ENCODE data around the gene ZCCHC8. TPM values are rescaled to one million over a fixed set of nuclear protein-coding genes. Genes with fewer than 3 reads are reported as not detected.
A peak's percentile ranks its signal among the peaks of the same experiment; 100 is the strongest.
"Not testable (repeated sequence)": the region's sequence is repeated elsewhere in the genome, so short reads cannot be mapped to it uniquely, and the experiment has no call there.

Gene ZCCHC8
- total and polyA plus RNA-seq, 2 donors (not counting 1 experiment from before 2014, with no cell fraction given), result 10.9 to 23.8 TPM

GRCh38 chr12:122516544-122517361 lies 16.0 kb upstream of the ZCCHC8 start:
- no peak for DNase-seq (ENCODE audit: low read depth in 2 of 2)
- no peaks in the 10 kb centered on the region for H4K20me1 ChIP-seq (ENCODE audit: control insufficient read depth, extremely low read depth, insufficient read depth, low read length)
- no peak overlapping the region for H3K4me2 ChIP-seq (ENCODE audit: extremely low read depth, insufficient read depth, low read length)
- H3K27ac ChIP-seq (ENCODE audit: insufficient read depth, low read length), result peak overlapping the region; percentile 25
- no peak overlapping the region for H2AFZ ChIP-seq (ENCODE audit: low read length)
- no peaks in the 10 kb centered on the region for H3K9me3 ChIP-seq (ENCODE audit: control insufficient read depth, insufficient read depth, low read depth, low read length)
- no peak overlapping the region for H3K4me3 ChIP-seq (replicated peaks in 1 of 4; ENCODE audit: control extremely low read depth in 1 of 4, insufficient read depth in 1 of 4, low read depth in 3 of 4, low read length in 4 of 4)
- TF ChIP-seq CTCF (conservative IDR thresholded peaks at IDR 0.05 in 1 of 2, IDR thresholded peaks at IDR 0.05 in 1 of 2; ENCODE audit: low read depth in 1 of 2, low read length in 2 of 2) (no peak), EZH2 (IDR thresholded peaks at IDR 0.05; ENCODE audit: low read length, missing control alignments) (no peak)
- H3K9ac ChIP-seq (ENCODE audit: insufficient read depth, low read length), result no peak overlapping the region
- no peaks in the 10 kb centered on the region for H3K27me3 ChIP-seq (ENCODE audit: control insufficient read depth, insufficient read depth, low read length)
- H3K36me3 ChIP-seq (ENCODE audit: control insufficient read depth, insufficient read depth, low read length), result peaks cover 29% of the 10 kb centered on the region
- peaks cover 74% of the 10 kb centered on the region for H3K79me2 ChIP-seq (ENCODE audit: control insufficient read depth, insufficient read depth, low read length)
- peaks cover 5% of the 10 kb centered on the region for H3K4me1 ChIP-seq (ENCODE audit: control insufficient read depth, extremely low read depth, insufficient read depth, low read length)

- no peak for TF ChIP-seq EZH2 (IDR thresholded peaks at IDR 0.05; ENCODE audit: low read length, missing control alignments)
- TF ChIP-seq CTCF (conservative IDR thresholded peaks at IDR 0.05 in 1 of 2, IDR thresholded peaks at IDR 0.05 in 1 of 2; ENCODE audit: low read depth in 1 of 2, low read length in 2 of 2), result no peak
- no peak overlapping the region for H3K27ac ChIP-seq (ENCODE audit: insufficient read depth, low read length)
- H3K9me3 ChIP-seq (ENCODE audit: control insufficient read depth, insufficient read depth, low read depth, low read length), result no peaks in the 10 kb centered on the region
- no peaks in the 10 kb centered on the region for H4K20me1 ChIP-seq (ENCODE audit: control insufficient read depth, extremely low read depth, insufficient read depth, low read length)
- no peak overlapping the region for H3K4me3 ChIP-seq (replicated peaks in 1 of 4; ENCODE audit: control extremely low read depth in 1 of 4, insufficient read depth in 1 of 4, low read depth in 3 of 4, low read length in 4 of 4)
- no peak overlapping the region for H2AFZ ChIP-seq (ENCODE audit: low read length)
- peaks cover 64% of the 10 kb centered on the region for H3K79me2 ChIP-seq (ENCODE audit: control insufficient read depth, insufficient read depth, low read length)
- DNase-seq (ENCODE audit: low read depth in 2 of 2), result no peak
- no peak overlapping the region for H3K9ac ChIP-seq (ENCODE audit: insufficient read depth, low read length)
- H3K4me2 ChIP-seq (ENCODE audit: extremely low read depth, insufficient read depth, low read length), result no peak overlapping the region
- H3K27me3 ChIP-seq (ENCODE audit: control insufficient read depth, insufficient read depth, low read length), result no peaks in the 10 kb centered on the region
- H3K4me1 ChIP-seq (ENCODE audit: control insufficient read depth, extremely low read depth, insufficient read depth, low read length), result peaks cover 5% of the 10 kb centered on the region
- H3K36me3 ChIP-seq (ENCODE audit: control insufficient read depth, insufficient read depth, low read length), result peaks cover 24% of the 10 kb centered on the region
These were observed 14.5 kb upstream of the ZCCHC8 start for GRCh38 chr12:122515275-122515674.

- H3K27ac ChIP-seq (ENCODE audit: insufficient read depth, low read length), result no peak overlapping the region
These were observed 12.9 kb upstream of the ZCCHC8 start for GRCh38 chr12:122513660-122514059.

GRCh38 chr12:122513028-122513427 lies 12.3 kb upstream of the ZCCHC8 start:
- peaks cover 49% of the 10 kb centered on the region for H3K79me2 ChIP-seq (ENCODE audit: control insufficient read depth, insufficient read depth, low read length)
- not testable (repeated sequence) for H4K20me1 ChIP-seq (ENCODE audit: control insufficient read depth, extremely low read depth, insufficient read depth, low read length); H3K27ac ChIP-seq (ENCODE audit: insufficient read depth, low read length)

More at GRCh38 chr12:122513660-122514059, 12.9 kb upstream of the ZCCHC8 start:
- Histone ChIP-seq H3K4me1 (ENCODE audit: control insufficient read depth, extremely low read depth, insufficient read depth, low read length) (peaks cover 3% of the 10 kb centered on the region), H3K79me2 (ENCODE audit: control insufficient read depth, insufficient read depth, low read length) (peaks cover 53% of the 10 kb centered on the region), H3K9me3 (ENCODE audit: control insufficient read depth, insufficient read depth, low read depth, low read length) (no peaks in the 10 kb centered on the region), H2AFZ (ENCODE audit: low read length) (no peak overlapping the region), H3K36me3 (ENCODE audit: control insufficient read depth, insufficient read depth, low read length) (peaks cover 26% of the 10 kb centered on the region), H4K20me1 (ENCODE audit: control insufficient read depth, extremely low read depth, insufficient read depth, low read length) (no peaks in the 10 kb centered on the region), H3K27me3 (ENCODE audit: control insufficient read depth, insufficient read depth, low read length) (no peaks in the 10 kb centered on the region), H3K4me2 (ENCODE audit: extremely low read depth, insufficient read depth, low read length) (no peak overlapping the region), H3K4me3 (replicated peaks in 1 of 4; ENCODE audit: control extremely low read depth in 1 of 4, insufficient read depth in 1 of 4, low read depth in 3 of 4, low read length in 4 of 4) (no peak overlapping the region), H3K9ac (ENCODE audit: insufficient read depth, low read length) (no peak overlapping the region)
- DNase-seq (ENCODE audit: low read depth in 2 of 2), result no peak
- TF ChIP-seq CTCF (conservative IDR thresholded peaks at IDR 0.05 in 1 of 2, IDR thresholded peaks at IDR 0.05 in 1 of 2; ENCODE audit: low read depth in 1 of 2, low read length in 2 of 2) (no peak), EZH2 (IDR thresholded peaks at IDR 0.05; ENCODE audit: low read length, missing control alignments) (no peak)

More at GRCh38 chr12:122513028-122513427, 12.3 kb upstream of the ZCCHC8 start:
- H3K4me3 ChIP-seq (replicated peaks in 1 of 4; ENCODE audit: control extremely low read depth in 1 of 4, insufficient read depth in 1 of 4, low read depth in 3 of 4, low read length in 4 of 4); DNase-seq (ENCODE audit: low read depth in 2 of 2); H2AFZ ChIP-seq (ENCODE audit: low read length); H3K9me3 ChIP-seq (ENCODE audit: control insufficient read depth, insufficient read depth, low read depth, low read length); H3K4me1 ChIP-seq (ENCODE audit: control insufficient read depth, extremely low read depth, insufficient read depth, low read length); H3K4me2 ChIP-seq (ENCODE audit: extremely low read depth, insufficient read depth, low read length); H3K9ac ChIP-seq (ENCODE audit: insufficient read depth, low read length); H3K27me3 ChIP-seq (ENCODE audit: control insufficient read depth, insufficient read depth, low read length): not testable (repeated sequence)
- H3K36me3 ChIP-seq (ENCODE audit: control insufficient read depth, insufficient read depth, low read length), result peaks cover 27% of the 10 kb centered on the region

All from fibroblast of lung (primary cell).